ENCODE results near the gene APOD. TPM values are rescaled to one million over a fixed set of nuclear protein-coding genes. Genes with fewer than 3 reads are reported as not detected.
"Not testable (repeated sequence)": the region's sequence is repeated elsewhere in the genome, so short reads cannot be mapped to it uniquely, and the experiment has no call there.

APOD gene
- total and polyA plus RNA-seq, 8 donors: 33.0 to 941 (median 188) TPM

GRCh38 chr3:195591852-195592251 lies 8.1 kb upstream of the APOD start:
- Histone ChIP-seq H3K4me1 (no peaks in the 10 kb centered on the region), H3K9me3 (peaks cover 0 to 20% (median 5%) of the 10 kb centered on the region in 4 donors), H3K27me3 (peaks cover 0 to 24% (median 0%) of the 10 kb centered on the region in 3 donors), H3K36me3 (no peaks in the 10 kb centered on the region), H3K4me3 (no peak overlapping the region), H3K27ac (peak overlapping the region in 1 of 5 donors; percentile 13)
- 57 to 78% (median 73%) methylated on average over 2 of the region's 2 CpGs for WGBS, 5 donors
- no peak for DNase-seq
- intact Hi-C loops (cut with DNase I; ENCODE audit: low total_unique reads): no loop called here
- peak in 1 of 3 donors; percentile 15 for TF ChIP-seq POLR2AphosphoS5 (IDR thresholded peaks at IDR 0.05)
- no peak for TF ChIP-seq EP300 (IDR thresholded peaks at IDR 0.05)
- no peak for TF ChIP-seq POLR2A (IDR thresholded peaks at IDR 0.05)

- no peak for DNase-seq
- Histone ChIP-seq H3K36me3 (no peaks in the 10 kb centered on the region), H3K4me1 (no peaks in the 10 kb centered on the region), H3K9me3 (peaks cover 0 to 20% (median 5%) of the 10 kb centered on the region in 4 donors), H3K27me3 (peaks cover 0 to 24% (median 0%) of the 10 kb centered on the region in 3 donors), H3K27ac (peak overlapping the region in 2 of 5 donors; percentile 21 to 46), H3K4me3 (no peak overlapping the region)
- no peak for TF ChIP-seq POLR2A (IDR thresholded peaks at IDR 0.05)
- no peak for TF ChIP-seq EP300 (IDR thresholded peaks at IDR 0.05)
- no peak for TF ChIP-seq CTCF (IDR thresholded peaks at IDR 0.05)
- TF ChIP-seq POLR2AphosphoS5 (IDR thresholded peaks at IDR 0.05): no peak
- intact Hi-C loops (cut with DNase I; ENCODE audit: low total_unique reads): no loop called here
- 55 to 71% (median 64%) methylated on average over 6 of the region's 6 CpGs for WGBS, 5 donors
These were observed 7.5 kb upstream of the APOD start for GRCh38 chr3:195591220-195591619.

DNA sequence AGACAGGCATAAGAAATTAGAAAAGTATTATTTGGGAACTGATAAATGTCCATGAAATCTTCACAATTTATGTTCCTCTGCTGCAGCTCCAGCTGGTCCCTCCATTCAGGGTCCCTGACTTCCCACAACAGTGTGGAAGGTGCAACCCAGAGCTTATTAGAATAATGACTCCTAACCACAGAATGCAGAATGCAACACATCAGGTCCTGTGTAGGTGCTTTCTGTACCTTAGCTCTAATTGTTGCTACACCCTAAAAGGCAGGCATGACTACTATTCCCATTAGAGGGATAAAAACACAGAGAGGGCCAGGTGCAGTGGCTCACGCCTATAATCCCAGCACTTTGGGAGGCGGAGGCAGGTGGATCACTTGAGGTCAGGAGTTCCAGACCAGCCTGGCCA lies 6.6 kb upstream of the APOD start:
- H3K36me3 ChIP-seq; H3K4me1 ChIP-seq; H3K4me3 ChIP-seq; intact Hi-C loops (cut with DNase I; ENCODE audit: low total_unique reads); H3K27ac ChIP-seq; DNase-seq: not testable (repeated sequence)
- peaks cover 0 to 24% (median 0%) of the 10 kb centered on the region in 3 donors for H3K27me3 ChIP-seq
- peaks cover 0 to 20% (median 5%) of the 10 kb centered on the region in 4 donors for H3K9me3 ChIP-seq
- WGBS, 5 donors: 92 to 100% (median 98%) methylated on average over 2 of the region's 2 CpGs

GRCh38 chr3:195589796-195590195 lies 6.1 kb upstream of the APOD start:
- peaks cover 0 to 20% (median 5%) of the 10 kb centered on the region in 4 donors for H3K9me3 ChIP-seq
- H3K36me3 ChIP-seq; H3K27ac ChIP-seq; DNase-seq; intact Hi-C loops (cut with DNase I; ENCODE audit: low total_unique reads); H3K4me3 ChIP-seq; H3K4me1 ChIP-seq: not testable (repeated sequence)
- WGBS, 5 donors: 36 to 80% (median 45%) methylated on average over 6 of the region's 6 CpGs
- peaks cover 0 to 24% (median 0%) of the 10 kb centered on the region in 3 donors for H3K27me3 ChIP-seq

DNA sequence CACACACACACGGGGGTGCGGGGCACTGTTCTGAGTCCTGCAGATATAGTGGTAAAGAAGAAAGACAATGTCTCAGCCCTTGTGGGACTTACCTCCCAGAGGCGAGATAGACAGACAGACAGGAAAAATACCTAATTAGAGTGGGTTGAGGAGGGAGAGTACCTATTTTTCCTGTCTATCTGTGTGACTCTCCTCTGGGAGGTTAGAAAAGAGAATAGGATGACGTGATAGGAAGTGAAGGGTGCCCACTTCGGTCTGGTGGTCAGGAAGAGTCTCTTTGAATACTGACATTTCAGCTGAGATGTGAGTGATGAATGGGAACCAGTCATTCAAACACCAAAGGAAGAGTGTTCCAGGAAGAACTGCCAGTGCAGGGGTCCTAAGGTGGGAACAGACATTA lies 4.1 kb upstream of the APOD start:
- 72 to 89% (median 81%) methylated on average over 5 of the region's 5 CpGs for whole genome bisulfite sequencing, 5 donors
- Histone ChIP-seq H3K27ac (no peak overlapping the region), H3K36me3 (no peaks in the 10 kb centered on the region), H3K4me3 (no peak overlapping the region), H3K27me3 (peaks cover 0 to 24% (median 0%) of the 10 kb centered on the region in 3 donors), H3K9me3 (peaks cover 0 to 20% (median 5%) of the 10 kb centered on the region in 4 donors), H3K4me1 (peaks cover 0 to 3% (median 0%) of the 10 kb centered on the region in 4 donors)
- intact Hi-C loops (cut with DNase I; ENCODE audit: low total_unique reads): no loop called here
- DNase-seq: no peak
- no peak for TF ChIP-seq CTCF (IDR thresholded peaks at IDR 0.05)
- no peak for TF ChIP-seq EP300 (IDR thresholded peaks at IDR 0.05)
- TF ChIP-seq POLR2AphosphoS5 (IDR thresholded peaks at IDR 0.05): no peak
- TF ChIP-seq POLR2A (IDR thresholded peaks at IDR 0.05): no peak

DNA sequence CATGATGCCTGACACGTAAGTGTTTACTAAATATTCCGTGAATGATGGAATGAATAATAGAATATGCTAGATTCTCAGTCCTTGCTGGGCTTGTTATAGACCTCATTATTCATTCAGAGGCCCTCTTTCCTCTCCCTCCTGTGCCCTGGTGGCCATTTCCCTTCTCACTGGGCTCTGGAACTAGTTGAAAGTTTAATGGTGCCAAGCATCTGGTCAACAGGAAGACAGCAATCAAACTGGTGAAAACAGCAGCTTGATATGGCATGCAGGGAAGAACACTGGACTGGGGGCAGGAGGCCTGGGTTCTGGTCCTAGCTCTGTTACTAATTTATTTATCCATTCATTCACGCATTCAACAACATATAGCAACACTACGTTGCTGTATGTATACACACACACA lies 3.7 kb upstream of the APOD start:
- Histone ChIP-seq H3K4me3 (no peak overlapping the region), H3K9me3 (peaks cover 0 to 20% (median 5%) of the 10 kb centered on the region in 4 donors), H3K4me1 (peaks cover 0 to 3% (median 0%) of the 10 kb centered on the region in 4 donors), H3K27me3 (peaks cover 0 to 24% (median 0%) of the 10 kb centered on the region in 3 donors), H3K36me3 (no peaks in the 10 kb centered on the region), H3K27ac (no peak overlapping the region)
- intact Hi-C loops (cut with DNase I; ENCODE audit: low total_unique reads): no loop called here
- 76 to 89% (median 85%) methylated on average over 4 of the region's 4 CpGs for WGBS, 5 donors
- no peak for TF ChIP-seq POLR2AphosphoS5 (IDR thresholded peaks at IDR 0.05)
- no peak for DNase-seq
